HepG2 (cell line): ENCODE data around the gene CAPS. TPM values are rescaled to one million over a fixed set of nuclear protein-coding genes. Genes with fewer than 3 reads are reported as not detected.

ENCODE experiments used
- AGO2 ChIP-seq: fragments of 200-400 bp; formaldehyde crosslinking; optimal IDR thresholded peaks from 2 replicates; pipeline ENCODE3; 2017; ENCODE audit warnings: mild to moderate bottlenecking, low read depth, low read length, moderate library complexity
- AHDC1 ChIP-seq: sonication (generic); formaldehyde crosslinking; IDR thresholded peaks from 2 replicates; pipeline ENCODE4 v1.5.1; 2020; ENCODE audit warnings: mild to moderate bottlenecking, missing genetic modification reagents, borderline replicate concordance
- ATF3 ChIP-seq: sonication (generic); formaldehyde crosslinking; IDR thresholded peaks from 2 replicates; pipeline ENCODE4 v1.4.0; 2020; ENCODE audit warnings: missing genetic modification reagents
- DMAP1 ChIP-seq: IDR thresholded peaks from 2 replicates; pipeline ENCODE4 v1.6.1; 2016
- DPF2 ChIP-seq: sonication (generic); formaldehyde crosslinking; IDR thresholded peaks from 2 replicates; pipeline ENCODE4 v1.4.0; 2020; ENCODE audit warnings: mild to moderate bottlenecking, low read depth, missing genetic modification reagents, borderline replicate concordance
- HNF4A ChIP-seq: sonication (generic); formaldehyde crosslinking; IDR thresholded peaks from 2 replicates; pipeline ENCODE4 v1.4.0; 2020; ENCODE audit warnings: missing genetic modification reagents
- HOXA5 ChIP-seq: sonication (generic); formaldehyde crosslinking; IDR thresholded peaks from 2 replicates; pipeline ENCODE4 v1.4.0; 2020; ENCODE audit warnings: missing genetic modification reagents
- HOXA9 ChIP-seq: sonication (generic); formaldehyde crosslinking; IDR thresholded peaks from 2 replicates; pipeline ENCODE4 v1.8.1; 2022; ENCODE audit warnings: missing genetic modification reagents, mild to moderate bottlenecking, moderate library complexity, borderline replicate concordance
- MED8 ChIP-seq: sonication (generic); formaldehyde crosslinking; IDR thresholded peaks from 2 replicates; pipeline ENCODE4 v1.8.1; 2023; ENCODE audit warnings: mild to moderate bottlenecking, missing genetic modification reagents; ENCODE audit not compliant: insufficient replicate concordance
- MTF2 ChIP-seq: sonication (generic); formaldehyde crosslinking; IDR thresholded peaks from 2 replicates; pipeline ENCODE4 v1.5.0; 2020; ENCODE audit warnings: missing genetic modification reagents, borderline replicate concordance
- MZF1 ChIP-seq: sonication (generic); formaldehyde crosslinking; IDR thresholded peaks from 2 replicates; pipeline ENCODE4 v1.8.1; 2023; ENCODE audit warnings: mild to moderate bottlenecking, missing genetic modification reagents, borderline replicate concordance
- ONECUT2 ChIP-seq: sonication (generic); formaldehyde crosslinking; IDR thresholded peaks from 2 replicates; pipeline ENCODE4 v1.4.0; 2020; ENCODE audit warnings: missing genetic modification reagents
- PCBP2 ChIP-seq: fragments of 200-400 bp; formaldehyde crosslinking; optimal IDR thresholded peaks from 2 replicates; pipeline ENCODE3; 2018; ENCODE audit warnings: low read length, low read depth; ENCODE audit not compliant: poor library complexity, severe bottlenecking
- SALL2 ChIP-seq: sonication (generic); formaldehyde crosslinking; IDR thresholded peaks from 2 replicates; pipeline ENCODE4 v1.8.1; 2023; ENCODE audit warnings: mild to moderate bottlenecking, missing genetic modification reagents, inconsistent platforms
- TOPORS ChIP-seq: sonication (generic); formaldehyde crosslinking; IDR thresholded peaks from 2 replicates; pipeline ENCODE4 v1.8.0; 2023; ENCODE audit warnings: mild to moderate bottlenecking, missing genetic modification reagents
- TP53 ChIP-seq: sonication (generic); formaldehyde crosslinking; conservative IDR thresholded peaks from 2 replicates; pipeline ENCODE4 v1.4.0; 2020; ENCODE audit warnings: missing genetic modification reagents
- ZNF224 ChIP-seq: sonication (generic); formaldehyde crosslinking; IDR thresholded peaks from 2 replicates; pipeline ENCODE4 v1.5.0; 2020; ENCODE audit warnings: mild to moderate bottlenecking, missing genetic modification reagents
- ZNF335 ChIP-seq: sonication (generic); formaldehyde crosslinking; IDR thresholded peaks from 2 replicates; pipeline ENCODE4 v1.4.0; 2020; ENCODE audit warnings: missing genetic modification reagents
- ZNF550 ChIP-seq: sonication (generic); formaldehyde crosslinking; IDR thresholded peaks from 2 replicates; pipeline ENCODE4 v1.4.0; 2020; ENCODE audit warnings: mild to moderate bottlenecking, missing genetic modification reagents, borderline replicate concordance
- ZNF570 ChIP-seq: sonication (generic); formaldehyde crosslinking; IDR thresholded peaks from 2 replicates; pipeline ENCODE4 v1.4.0; 2020; ENCODE audit warnings: mild to moderate bottlenecking, missing genetic modification reagents, borderline replicate concordance
- ZNF574 ChIP-seq: sonication (generic); formaldehyde crosslinking; IDR thresholded peaks from 2 replicates; pipeline ENCODE4 v1.4.0; 2020; ENCODE audit warnings: missing genetic modification reagents
- ZNF614 ChIP-seq: IDR thresholded peaks from 2 replicates; pipeline ENCODE4 v1.6.1; 2018; ENCODE audit warnings: missing biosample characterization, missing genetic modification reagents, inconsistent platforms, borderline replicate concordance
- ZNF768 ChIP-seq: sonication (generic); formaldehyde crosslinking; IDR thresholded peaks from 2 replicates; pipeline ENCODE4 v1.4.0; 2020; ENCODE audit warnings: missing genetic modification reagents
- polyA plus RNA-seq, 8 experiments: library from polyadenylated mRNA; depleted of rRNA in 3 of 8; stranded (reverse) in 7 of 8; unstranded in 1 of 8; fragments of >200 nt; fragmentation: Illumina TruSeq in 4 of 8; extraction: Trizol in 4 of 8; gene quantifications; 2 replicates each; pipeline versions ENCODE4 v1.2.1 to v1.2.3, GENCODE V29; 2011 to 2016; ENCODE audit warnings: low read depth in 4 of 8, missing spikeins in 1 of 8, mixed read lengths in 1 of 8; ENCODE audit not compliant: insufficient read depth in 1 of 8
- total RNA-seq, 5 experiments: library from RNA; depleted of rRNA; stranded (reverse); fragments of >200 nt; fragmentation: Illumina TruSeq; extraction: Trizol; gene quantifications; 2 replicates each; pipeline ENCODE4 v1.2.3, GENCODE V29; 2016; ENCODE audit warnings: low read depth in 1 of 5

CAPS gene
- total and polyA plus RNA-seq, 2 of the 13 experiments (the other 11 are each of a cell fraction or from before 2014, with no cell fraction given), result 3.1 TPM

GRCh38 chr19:5880604-5881078 lies 33.4 kb upstream of the CAPS start (continued):
- TF ChIP-seq AHDC1 (CRISPR knock-in tag) (0 out of 2 replicates have a peak, but pooled peaks have one; percentile 64), ATF3 (no peak), TOPORS (CRISPR knock-in tag) (no peak), ZNF768 (CRISPR knock-in tag) (no peak), ZNF614 (peak; percentile 85; the same call in 1 of the 2 replicates), TP53 (0 out of 2 replicates have a peak, but pooled peaks have one; percentile 82), ZNF550 (CRISPR knock-in tag) (0 out of 2 replicates have a peak, but pooled peaks have one; percentile 51), DMAP1 (CRISPR knock-in tag) (peak; percentile 38; the same call in 1 of the 2 replicates), PCBP2 (no peak), MTF2 (no peak), ZNF335 (0 out of 2 replicates have a peak, but pooled peaks have one; percentile 21), SALL2 (CRISPR knock-in tag) (no peak), HOXA5 (CRISPR knock-in tag) (peak; percentile 90), DPF2 (CRISPR knock-in tag) (peak; percentile 64; the same call in 1 of the 2 replicates), HOXA9 (no peak), ZNF574 (CRISPR knock-in tag) (no peak; the same call in 1 of the 2 replicates), AGO2 (no peak), MED8 (CRISPR knock-in tag) (peak; percentile 27), ZNF570 (CRISPR knock-in tag) (no peak), MZF1 (CRISPR knock-in tag) (no peak), HNF4A (CRISPR knock-in tag) (peak; percentile 77), ONECUT2 (CRISPR knock-in tag) (no peak), ZNF224 (CRISPR knock-in tag) (no peak)
